MM.1S (cell line): ENCODE data around the gene KAT5.
"Not testable (repeated sequence)": the region's sequence is repeated elsewhere in the genome, so short reads cannot be mapped to it uniquely, and the experiment has no call there.

ENCODE experiments used
- EZH2phosphoT487 ChIP-seq: fragments of 300-600 bp; sonication (generic); IDR thresholded peaks from 2 replicates; pipeline ENCODE4 v1.6.1; 2018; ENCODE audit warnings: antibody characterized with exemption, low read length
- TF ChIP-seq, protein P1 (sequence below): fragments of 300-600 bp; sonication (generic); IDR thresholded peaks from 2 replicates; pipeline ENCODE4 v1.5.1; 2016; ENCODE audit warnings: antibody characterized with exemption, low read length, mixed read lengths

DNA sequence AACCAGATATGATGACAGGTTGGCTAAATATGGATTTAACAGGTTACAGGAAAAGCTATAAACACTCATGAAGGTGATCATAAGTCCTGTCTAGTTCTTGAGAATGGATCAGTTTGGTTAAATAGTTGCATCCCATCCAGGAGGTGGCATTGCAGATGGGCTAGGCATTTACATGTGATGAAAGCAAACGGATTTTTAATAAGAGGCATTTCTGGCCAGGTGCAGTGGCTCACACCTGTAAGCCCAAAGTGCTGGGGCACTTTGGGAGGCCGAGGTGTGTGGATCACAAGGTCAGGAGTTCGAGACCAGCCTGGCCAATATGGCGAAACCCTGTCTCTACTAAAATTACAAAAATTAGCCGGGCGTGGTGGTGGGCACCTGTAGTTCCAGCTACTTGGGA, 28.6 kb upstream of the KAT5 start:
- TF ChIP-seq, protein P1, sequence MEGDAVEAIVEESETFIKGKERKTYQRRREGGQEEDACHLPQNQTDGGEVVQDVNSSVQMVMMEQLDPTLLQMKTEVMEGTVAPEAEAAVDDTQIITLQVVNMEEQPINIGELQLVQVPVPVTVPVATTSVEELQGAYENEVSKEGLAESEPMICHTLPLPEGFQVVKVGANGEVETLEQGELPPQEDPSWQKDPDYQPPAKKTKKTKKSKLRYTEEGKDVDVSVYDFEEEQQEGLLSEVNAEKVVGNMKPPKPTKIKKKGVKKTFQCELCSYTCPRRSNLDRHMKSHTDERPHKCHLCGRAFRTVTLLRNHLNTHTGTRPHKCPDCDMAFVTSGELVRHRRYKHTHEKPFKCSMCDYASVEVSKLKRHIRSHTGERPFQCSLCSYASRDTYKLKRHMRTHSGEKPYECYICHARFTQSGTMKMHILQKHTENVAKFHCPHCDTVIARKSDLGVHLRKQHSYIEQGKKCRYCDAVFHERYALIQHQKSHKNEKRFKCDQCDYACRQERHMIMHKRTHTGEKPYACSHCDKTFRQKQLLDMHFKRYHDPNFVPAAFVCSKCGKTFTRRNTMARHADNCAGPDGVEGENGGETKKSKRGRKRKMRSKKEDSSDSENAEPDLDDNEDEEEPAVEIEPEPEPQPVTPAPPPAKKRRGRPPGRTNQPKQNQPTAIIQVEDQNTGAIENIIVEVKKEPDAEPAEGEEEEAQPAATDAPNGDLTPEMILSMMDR: not testable (repeated sequence)
- TF ChIP-seq EZH2phosphoT487: not testable (repeated sequence)
